ENCODE measurements around the gene CHCHD3.

The CHCHD3 gene

DNA sequence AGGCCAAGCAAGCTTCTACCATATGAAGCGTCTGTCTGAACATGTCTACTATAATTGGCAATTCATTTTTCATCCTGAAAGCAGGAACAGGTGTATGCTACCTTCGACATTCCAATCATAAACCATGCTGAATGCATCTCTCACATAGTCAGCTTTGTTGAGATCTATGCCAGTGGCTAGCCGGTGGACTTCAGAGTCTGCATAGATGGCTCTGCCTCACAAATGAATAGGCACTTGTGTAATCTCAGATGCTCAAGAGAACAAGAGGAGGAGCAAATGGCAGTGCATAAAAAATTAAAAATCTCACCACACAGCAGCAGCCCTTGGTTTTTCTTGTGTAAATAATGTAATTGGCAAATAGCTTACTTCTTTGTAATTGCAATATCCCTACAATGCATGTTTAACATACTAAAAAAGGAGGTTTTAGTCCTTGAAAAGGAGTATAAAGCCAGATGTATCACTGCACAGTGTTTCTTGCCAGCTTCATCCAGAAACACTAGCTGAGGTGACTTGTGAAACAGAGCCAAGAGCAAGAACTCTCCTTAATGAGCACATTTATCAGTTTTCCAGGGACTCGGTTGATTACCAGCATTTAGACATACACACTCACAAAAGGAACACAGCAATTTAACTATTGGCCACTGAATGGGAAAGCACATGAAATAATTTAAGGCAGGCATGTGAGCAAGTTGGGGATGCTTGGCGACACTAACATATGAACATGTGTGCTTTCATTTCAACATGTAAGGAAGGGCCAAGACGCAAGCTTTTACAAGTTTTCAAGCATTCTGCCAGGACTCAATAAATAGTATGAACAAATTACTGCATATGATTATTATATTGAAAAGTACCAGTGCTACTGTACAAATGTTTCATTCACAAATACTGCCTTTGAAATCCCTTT is 255.7 kb downstream of the CHCHD3 start:
- Histone ChIP-seq H3K36me3 (ENCODE audit: insufficient read depth, low read length) (no peaks in the 10 kb centered on the region), H3K9me3 (ENCODE audit: low read length) (no peaks in the 10 kb centered on the region), H3K27ac (ENCODE audit: low read depth, low read length) (no peak overlapping the region), H3K4me1 (ENCODE audit: insufficient read depth, low read length) (no peaks in the 10 kb centered on the region), H3K9ac (ENCODE audit: low read length) (no peak overlapping the region), H3K4me3 (ENCODE audit: low read depth in 1 of 2, low read length in 2 of 2) (no peak overlapping the region), H3K27me3 (ENCODE audit: control insufficient read depth in 1 of 2, insufficient read depth in 2 of 2, low read length in 2 of 2) (no peaks in the 10 kb centered on the region)

- no peak overlapping the region for H3K9ac ChIP-seq (ENCODE audit: low read length)
- no peaks in the 10 kb centered on the region for H3K27me3 ChIP-seq (ENCODE audit: control insufficient read depth in 1 of 2, insufficient read depth in 2 of 2, low read length in 2 of 2)
- H3K4me1 ChIP-seq (ENCODE audit: insufficient read depth, low read length), result no peaks in the 10 kb centered on the region
- no peak overlapping the region for H3K4me3 ChIP-seq (ENCODE audit: low read depth in 1 of 2, low read length in 2 of 2)
- no peak overlapping the region for H3K27ac ChIP-seq (ENCODE audit: low read depth, low read length)
- H3K36me3 ChIP-seq (ENCODE audit: insufficient read depth, low read length), result no peaks in the 10 kb centered on the region
- H3K9me3 ChIP-seq (ENCODE audit: low read length), result no peaks in the 10 kb centered on the region
Observed at GRCh38 chr7:132825222-132825621, 256.7 kb downstream of the CHCHD3 start.

GRCh38 chr7:132819648-132820047 is 262.2 kb downstream of the CHCHD3 start:
- peaks cover 15% of the 10 kb centered on the region for H3K4me1 ChIP-seq (ENCODE audit: insufficient read depth, low read length)
- no peak overlapping the region for H3K4me3 ChIP-seq (ENCODE audit: low read depth in 1 of 2, low read length in 2 of 2)
- H3K9ac ChIP-seq (ENCODE audit: low read length), result no peak overlapping the region
- H3K36me3 ChIP-seq (ENCODE audit: insufficient read depth, low read length), result no peaks in the 10 kb centered on the region
- no peak overlapping the region for H3K27ac ChIP-seq (ENCODE audit: low read depth, low read length)
- no peaks in the 10 kb centered on the region for H3K9me3 ChIP-seq (ENCODE audit: low read length)
- H3K27me3 ChIP-seq (ENCODE audit: control insufficient read depth in 1 of 2, insufficient read depth in 2 of 2, low read length in 2 of 2), result no peaks in the 10 kb centered on the region

DNA sequence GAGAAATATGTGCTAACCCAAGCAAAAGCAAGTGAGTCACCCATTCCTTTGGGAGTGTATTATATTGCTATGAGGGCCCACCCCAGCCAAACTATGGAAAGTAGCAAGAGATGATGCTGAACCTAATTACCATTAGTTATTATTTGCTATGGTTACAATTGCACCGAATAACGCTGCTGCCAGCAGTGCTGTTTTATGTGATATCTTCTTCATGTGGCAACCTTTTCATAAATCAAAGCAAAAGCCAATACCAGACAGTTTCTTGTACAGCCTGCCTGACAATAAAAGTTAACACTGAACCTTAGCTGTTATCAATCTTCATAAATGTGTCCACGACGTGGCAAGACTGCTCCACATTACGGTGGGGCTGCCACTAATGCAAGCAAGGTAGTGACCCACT is 263.9 kb downstream of the CHCHD3 start:
- no peaks in the 10 kb centered on the region for H3K27me3 ChIP-seq (ENCODE audit: control insufficient read depth in 1 of 2, insufficient read depth in 2 of 2, low read length in 2 of 2)
- H3K27ac ChIP-seq (ENCODE audit: low read depth, low read length), result no peak overlapping the region
- H3K9me3 ChIP-seq (ENCODE audit: low read length), result no peaks in the 10 kb centered on the region
- H3K9ac ChIP-seq (ENCODE audit: low read length), result no peak overlapping the region
- no peaks in the 10 kb centered on the region for H3K36me3 ChIP-seq (ENCODE audit: insufficient read depth, low read length)
- H3K4me1 ChIP-seq (ENCODE audit: insufficient read depth, low read length), result peaks cover 15% of the 10 kb centered on the region
- H3K4me3 ChIP-seq (ENCODE audit: low read depth in 1 of 2, low read length in 2 of 2), result no peak overlapping the region

DNA sequence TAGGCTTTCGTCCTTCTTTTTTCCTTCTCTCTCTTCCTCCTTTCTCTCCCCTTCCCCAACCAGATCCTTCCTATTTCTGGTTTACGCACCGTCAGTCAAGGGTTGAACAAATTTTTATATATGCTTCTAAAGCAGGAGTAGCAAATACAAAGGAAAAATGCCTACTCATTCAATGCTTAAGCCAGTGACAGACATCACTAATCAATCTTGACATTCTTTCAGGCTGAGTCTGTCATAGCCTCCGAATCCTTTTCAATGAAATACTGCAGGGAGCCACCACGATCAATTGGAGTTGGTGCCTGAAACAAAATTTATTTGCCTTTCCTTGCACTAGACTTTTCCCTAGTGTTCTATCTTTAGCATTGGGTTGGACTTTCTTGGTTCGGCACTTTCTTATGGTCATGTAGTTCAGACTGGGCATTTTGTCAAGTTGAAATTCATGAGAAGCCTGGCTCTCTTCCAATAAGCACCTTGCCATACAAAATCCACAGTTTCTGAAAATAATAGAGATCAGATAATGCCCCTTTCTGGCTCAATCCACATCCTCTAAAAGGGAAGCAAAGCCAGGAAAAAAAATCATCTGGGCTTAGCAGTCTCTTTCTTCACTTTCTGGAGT is 266.1 kb downstream of the CHCHD3 start:
- Histone ChIP-seq H3K36me3 (ENCODE audit: insufficient read depth, low read length) (no peaks in the 10 kb centered on the region), H3K9me3 (ENCODE audit: low read length) (no peaks in the 10 kb centered on the region), H3K27ac (ENCODE audit: low read depth, low read length) (no peak overlapping the region), H3K9ac (ENCODE audit: low read length) (no peak overlapping the region), H3K4me3 (ENCODE audit: low read depth in 1 of 2, low read length in 2 of 2) (no peak overlapping the region), H3K27me3 (ENCODE audit: control insufficient read depth in 1 of 2, insufficient read depth in 2 of 2, low read length in 2 of 2) (no peaks in the 10 kb centered on the region), H3K4me1 (ENCODE audit: insufficient read depth, low read length) (peaks cover 15% of the 10 kb centered on the region)

DNA sequence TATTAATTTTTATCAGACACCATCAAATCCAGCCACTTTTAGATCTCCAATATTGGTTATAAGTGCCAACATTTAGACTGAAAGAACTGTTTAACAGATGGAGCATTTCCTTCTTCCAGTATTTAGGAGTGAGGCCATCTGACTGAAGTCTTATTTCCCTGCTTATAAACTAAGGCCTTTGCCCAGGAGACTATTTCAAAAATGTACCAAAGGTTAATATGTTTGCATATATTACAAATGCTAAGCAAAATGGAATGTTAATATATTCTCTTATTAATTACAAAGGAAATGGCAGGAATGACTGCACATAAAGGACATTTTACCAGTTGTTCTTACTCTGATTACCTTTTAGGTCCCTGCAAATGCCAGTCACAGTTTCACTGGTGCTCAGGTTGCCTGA is 266.8 kb downstream of the CHCHD3 start:
- H3K4me1 ChIP-seq (ENCODE audit: insufficient read depth, low read length), result peaks cover 15% of the 10 kb centered on the region
- no peak overlapping the region for H3K27ac ChIP-seq (ENCODE audit: low read depth, low read length)
- no peak overlapping the region for H3K9ac ChIP-seq (ENCODE audit: low read length)
- H3K9me3 ChIP-seq (ENCODE audit: low read length), result no peaks in the 10 kb centered on the region
- no peaks in the 10 kb centered on the region for H3K36me3 ChIP-seq (ENCODE audit: insufficient read depth, low read length)
- H3K4me3 ChIP-seq (ENCODE audit: low read depth in 1 of 2, low read length in 2 of 2), result no peak overlapping the region
- no peaks in the 10 kb centered on the region for H3K27me3 ChIP-seq (ENCODE audit: control insufficient read depth in 1 of 2, insufficient read depth in 2 of 2, low read length in 2 of 2)

GRCh38 chr7:132810561-132810960 is 271.3 kb downstream of the CHCHD3 start:
- H3K9ac ChIP-seq (ENCODE audit: low read length), result no peak overlapping the region

DNA sequence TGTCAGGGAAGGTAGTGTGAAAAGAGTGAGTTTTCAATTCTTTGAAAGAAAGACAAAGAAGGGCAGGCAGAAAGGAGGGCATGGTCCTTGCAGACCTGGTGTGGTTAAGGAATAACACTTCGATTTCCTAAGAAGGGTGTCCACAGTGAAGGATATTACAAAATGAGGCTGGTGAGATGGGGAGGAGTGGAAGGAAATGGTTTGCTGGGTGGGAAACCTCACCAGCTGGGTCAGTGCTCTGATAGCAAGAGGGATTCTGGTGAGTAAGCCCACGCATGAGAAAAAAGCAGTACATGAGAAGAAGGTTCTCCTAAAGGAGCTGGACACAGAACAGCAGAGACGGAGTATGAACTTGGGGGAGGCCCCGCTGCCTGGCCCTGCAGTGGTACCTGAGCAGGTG is 275.1 kb downstream of the CHCHD3 start:
- no peaks in the 10 kb centered on the region for H3K27me3 ChIP-seq (ENCODE audit: control insufficient read depth in 1 of 2, insufficient read depth in 2 of 2, low read length in 2 of 2)
- no peak overlapping the region for H3K27ac ChIP-seq (ENCODE audit: low read depth, low read length)
- no peak overlapping the region for H3K9ac ChIP-seq (ENCODE audit: low read length)
- no peaks in the 10 kb centered on the region for H3K9me3 ChIP-seq (ENCODE audit: low read length)
- no peaks in the 10 kb centered on the region for H3K4me1 ChIP-seq (ENCODE audit: insufficient read depth, low read length)
- no peak overlapping the region for H3K4me3 ChIP-seq (ENCODE audit: low read depth in 1 of 2, low read length in 2 of 2)
- H3K36me3 ChIP-seq (ENCODE audit: insufficient read depth, low read length), result no peaks in the 10 kb centered on the region

More at GRCh38 chr7:132810561-132810960, 271.3 kb downstream of the CHCHD3 start:
- Histone ChIP-seq H3K9me3 (ENCODE audit: low read length) (no peaks in the 10 kb centered on the region), H3K27ac (ENCODE audit: low read depth, low read length) (no peak overlapping the region), H3K36me3 (ENCODE audit: insufficient read depth, low read length) (no peaks in the 10 kb centered on the region), H3K27me3 (ENCODE audit: control insufficient read depth in 1 of 2, insufficient read depth in 2 of 2, low read length in 2 of 2) (no peaks in the 10 kb centered on the region), H3K4me1 (ENCODE audit: insufficient read depth, low read length) (peaks cover under 1% of the 10 kb centered on the region), H3K4me3 (ENCODE audit: low read depth in 1 of 2, low read length in 2 of 2) (no peak overlapping the region)

DNA sequence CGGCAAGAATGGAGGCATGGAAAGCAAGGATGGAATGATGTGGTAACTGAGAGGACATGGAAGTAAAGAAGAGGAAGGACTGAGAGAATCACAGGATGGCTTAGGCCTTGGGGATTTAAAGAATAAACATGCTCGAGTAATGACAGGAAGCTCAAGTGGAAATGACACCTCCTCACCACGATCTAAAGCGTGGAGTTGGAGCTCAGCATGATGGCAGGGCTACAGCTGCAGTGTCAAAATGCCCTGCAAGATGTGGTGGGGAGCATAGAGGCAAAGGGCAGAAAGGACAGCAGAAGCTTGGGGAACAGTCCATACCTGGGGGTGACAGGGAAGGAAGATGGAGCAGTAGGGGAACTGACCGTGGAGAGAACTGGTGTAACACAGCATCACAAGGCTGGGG is 276.1 kb downstream of the CHCHD3 start:
- Histone ChIP-seq H3K27ac (ENCODE audit: low read depth, low read length) (no peak overlapping the region), H3K27me3 (ENCODE audit: control insufficient read depth in 1 of 2, insufficient read depth in 2 of 2, low read length in 2 of 2) (no peaks in the 10 kb centered on the region), H3K9ac (ENCODE audit: low read length) (no peak overlapping the region), H3K4me1 (ENCODE audit: insufficient read depth, low read length) (no peaks in the 10 kb centered on the region), H3K4me3 (ENCODE audit: low read depth in 1 of 2, low read length in 2 of 2) (no peak overlapping the region), H3K9me3 (ENCODE audit: low read length) (no peaks in the 10 kb centered on the region), H3K36me3 (ENCODE audit: insufficient read depth, low read length) (no peaks in the 10 kb centered on the region)

DNA sequence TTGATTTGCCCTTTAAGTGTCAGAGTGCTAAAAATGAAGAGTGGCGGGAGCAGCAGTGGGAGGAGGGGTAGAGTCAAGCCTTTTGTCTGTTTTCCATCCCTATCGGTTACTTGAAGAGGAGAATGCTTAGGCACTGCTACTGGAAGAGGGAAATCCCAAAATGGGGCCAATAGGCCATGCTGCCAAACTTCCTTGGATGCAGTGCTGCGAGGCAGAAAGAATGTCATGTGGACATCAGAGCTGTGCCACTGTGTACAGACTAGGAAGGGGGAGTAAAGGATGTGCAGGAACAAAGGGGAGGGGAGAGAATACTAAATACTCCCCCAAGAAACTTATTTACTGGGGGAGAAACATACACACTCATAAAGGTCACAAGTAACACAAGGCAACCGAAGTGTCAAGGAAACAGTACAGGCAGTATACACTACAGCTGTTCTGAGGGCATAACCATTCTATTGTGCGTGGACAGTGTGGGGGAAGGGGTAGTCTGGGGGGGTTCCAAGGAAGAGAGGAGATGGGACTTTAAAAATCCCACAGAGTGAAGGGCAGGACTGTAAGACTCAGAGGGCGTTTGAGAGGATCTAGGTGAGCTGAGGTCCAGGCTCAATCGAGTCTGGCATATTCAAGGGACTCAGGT is 276.9 kb downstream of the CHCHD3 start:
- Histone ChIP-seq H3K27ac (ENCODE audit: low read depth, low read length) (no peak overlapping the region), H3K4me1 (ENCODE audit: insufficient read depth, low read length) (no peaks in the 10 kb centered on the region), H3K36me3 (ENCODE audit: insufficient read depth, low read length) (no peaks in the 10 kb centered on the region)

DNA sequence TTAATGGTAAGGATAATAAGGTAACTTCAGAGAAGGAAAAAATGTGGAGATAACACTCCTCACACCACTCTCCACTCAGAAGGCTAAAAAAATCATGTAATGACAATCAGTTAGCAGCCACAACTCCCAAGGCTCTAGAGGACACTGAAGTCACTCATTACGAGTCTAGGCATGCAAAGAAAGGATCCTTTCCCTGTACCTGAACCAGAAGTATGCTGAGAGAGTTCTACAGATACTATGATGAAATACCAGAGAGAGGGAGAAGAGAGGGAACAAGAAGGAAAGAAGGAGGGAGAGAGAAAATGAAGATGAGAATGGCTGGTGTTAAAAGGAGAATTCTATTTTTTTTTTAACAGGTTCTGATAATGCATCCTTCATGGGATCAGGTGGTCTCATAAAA is 281.4 kb downstream of the CHCHD3 start:
- H3K36me3 ChIP-seq (ENCODE audit: insufficient read depth, low read length), result peaks cover 9% of the 10 kb centered on the region
- H3K9me3 ChIP-seq (ENCODE audit: low read length), result no peaks in the 10 kb centered on the region
- H3K27me3 ChIP-seq (ENCODE audit: control insufficient read depth in 1 of 2, insufficient read depth in 2 of 2, low read length in 2 of 2), result no peaks in the 10 kb centered on the region
- no peak overlapping the region for H3K9ac ChIP-seq (ENCODE audit: low read length)
- H3K27ac ChIP-seq (ENCODE audit: low read depth, low read length), result no peak overlapping the region
- H3K4me1 ChIP-seq (ENCODE audit: insufficient read depth, low read length), result no peaks in the 10 kb centered on the region
- H3K4me3 ChIP-seq (ENCODE audit: low read depth in 1 of 2, low read length in 2 of 2), result no peak overlapping the region

More for the DNA sequence above, 276.9 kb downstream of the CHCHD3 start:
- Histone ChIP-seq H3K27me3 (ENCODE audit: control insufficient read depth in 1 of 2, insufficient read depth in 2 of 2, low read length in 2 of 2) (no peaks in the 10 kb centered on the region), H3K9ac (ENCODE audit: low read length) (no peak overlapping the region), H3K9me3 (ENCODE audit: low read length) (no peaks in the 10 kb centered on the region), H3K4me3 (ENCODE audit: low read depth in 1 of 2, low read length in 2 of 2) (no peak overlapping the region)
